Measurements from ENCODE around the gene TIMMDC1. TPM values are rescaled to one million over a fixed set of nuclear protein-coding genes. Genes with fewer than 3 reads are reported as not detected.

Gene TIMMDC1
- total and polyA plus RNA-seq, 8 donors: 26.3 to 165 (median 64.6) TPM

DNA sequence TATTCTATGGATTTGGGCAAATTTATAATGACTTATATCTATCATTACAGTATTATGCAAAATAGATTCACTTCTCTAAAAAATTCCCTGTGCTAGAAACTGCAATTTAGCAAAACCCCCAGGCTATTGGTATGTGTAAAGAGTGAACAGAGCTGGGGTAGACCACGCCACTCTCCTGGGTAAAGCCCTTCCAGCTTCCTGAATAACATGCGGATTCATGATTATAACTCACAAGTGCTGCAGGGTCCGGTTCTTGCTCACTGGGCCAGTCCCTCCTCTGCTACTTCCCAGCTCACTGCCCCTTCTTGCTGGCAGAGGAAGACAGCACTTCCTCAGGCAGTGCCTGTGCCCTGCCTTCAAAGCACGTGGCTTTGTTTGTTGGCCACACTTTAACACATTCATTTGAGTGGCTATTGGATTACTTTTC lies 57.0 kb downstream of the TIMMDC1 start:
- Histone ChIP-seq H3K27me3 (no peaks in the 10 kb centered on the region), H3K27ac (no peak overlapping the region), H3K4me1 (no peaks in the 10 kb centered on the region), H3K36me3 (no peaks in the 10 kb centered on the region), H3K9me3 (no peaks in the 10 kb centered on the region), H3K4me3 (no peak overlapping the region)
- 51 to 67% (median 65%) methylated on average over 4 of the region's 4 CpGs for WGBS, 5 donors
- no peak for TF ChIP-seq POLR2AphosphoS5 (IDR thresholded peaks at IDR 0.05)
- TF ChIP-seq, protein P1, sequence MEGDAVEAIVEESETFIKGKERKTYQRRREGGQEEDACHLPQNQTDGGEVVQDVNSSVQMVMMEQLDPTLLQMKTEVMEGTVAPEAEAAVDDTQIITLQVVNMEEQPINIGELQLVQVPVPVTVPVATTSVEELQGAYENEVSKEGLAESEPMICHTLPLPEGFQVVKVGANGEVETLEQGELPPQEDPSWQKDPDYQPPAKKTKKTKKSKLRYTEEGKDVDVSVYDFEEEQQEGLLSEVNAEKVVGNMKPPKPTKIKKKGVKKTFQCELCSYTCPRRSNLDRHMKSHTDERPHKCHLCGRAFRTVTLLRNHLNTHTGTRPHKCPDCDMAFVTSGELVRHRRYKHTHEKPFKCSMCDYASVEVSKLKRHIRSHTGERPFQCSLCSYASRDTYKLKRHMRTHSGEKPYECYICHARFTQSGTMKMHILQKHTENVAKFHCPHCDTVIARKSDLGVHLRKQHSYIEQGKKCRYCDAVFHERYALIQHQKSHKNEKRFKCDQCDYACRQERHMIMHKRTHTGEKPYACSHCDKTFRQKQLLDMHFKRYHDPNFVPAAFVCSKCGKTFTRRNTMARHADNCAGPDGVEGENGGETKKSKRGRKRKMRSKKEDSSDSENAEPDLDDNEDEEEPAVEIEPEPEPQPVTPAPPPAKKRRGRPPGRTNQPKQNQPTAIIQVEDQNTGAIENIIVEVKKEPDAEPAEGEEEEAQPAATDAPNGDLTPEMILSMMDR (IDR thresholded peaks at IDR 0.05): no peak
- no peak for TF ChIP-seq EP300 (IDR thresholded peaks at IDR 0.05)
- intact Hi-C loops (cut with DNase I; ENCODE audit: low total_unique reads): no loop called here
- DNase-seq: peak in 1 of 2 donors; percentile 11

DNA sequence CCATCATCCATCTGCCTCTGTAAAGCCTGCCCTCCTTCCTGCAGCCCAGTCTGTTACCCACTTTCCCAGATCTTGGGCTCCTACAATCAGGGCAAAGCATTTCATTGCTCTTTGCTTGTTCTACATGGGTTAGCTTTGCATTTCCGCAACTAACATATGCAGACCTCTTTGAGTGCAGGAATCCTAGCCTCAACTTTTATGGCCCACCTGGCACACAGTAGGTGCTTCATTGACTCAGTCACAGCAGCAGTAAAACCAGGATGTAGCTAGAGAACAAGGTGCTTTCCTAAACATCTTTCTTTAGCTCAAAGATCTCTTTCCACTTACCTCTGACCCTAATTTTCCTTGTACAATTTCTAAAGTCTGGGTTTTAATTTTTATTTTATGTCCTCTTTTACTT lies 57.6 kb downstream of the TIMMDC1 start:
- 60 to 96% (median 81%) methylated on average over 1 of the region's 1 CpG; no CpG with 5 or more reads in 1 of the 5 donors for WGBS, 5 donors
- DNase-seq: no peak
- intact Hi-C loops (cut with DNase I; ENCODE audit: low total_unique reads): no loop called here
- TF ChIP-seq POLR2AphosphoS5 (IDR thresholded peaks at IDR 0.05) (no peak), EP300 (IDR thresholded peaks at IDR 0.05) (no peak), POLR2A (IDR thresholded peaks at IDR 0.05) (no peak)
- TF ChIP-seq, protein P1 (IDR thresholded peaks at IDR 0.05): no peak
- Histone ChIP-seq H3K4me1 (no peaks in the 10 kb centered on the region), H3K4me3 (no peak overlapping the region), H3K9me3 (no peaks in the 10 kb centered on the region), H3K36me3 (no peaks in the 10 kb centered on the region), H3K27ac (no peak overlapping the region), H3K27me3 (no peaks in the 10 kb centered on the region)

DNA sequence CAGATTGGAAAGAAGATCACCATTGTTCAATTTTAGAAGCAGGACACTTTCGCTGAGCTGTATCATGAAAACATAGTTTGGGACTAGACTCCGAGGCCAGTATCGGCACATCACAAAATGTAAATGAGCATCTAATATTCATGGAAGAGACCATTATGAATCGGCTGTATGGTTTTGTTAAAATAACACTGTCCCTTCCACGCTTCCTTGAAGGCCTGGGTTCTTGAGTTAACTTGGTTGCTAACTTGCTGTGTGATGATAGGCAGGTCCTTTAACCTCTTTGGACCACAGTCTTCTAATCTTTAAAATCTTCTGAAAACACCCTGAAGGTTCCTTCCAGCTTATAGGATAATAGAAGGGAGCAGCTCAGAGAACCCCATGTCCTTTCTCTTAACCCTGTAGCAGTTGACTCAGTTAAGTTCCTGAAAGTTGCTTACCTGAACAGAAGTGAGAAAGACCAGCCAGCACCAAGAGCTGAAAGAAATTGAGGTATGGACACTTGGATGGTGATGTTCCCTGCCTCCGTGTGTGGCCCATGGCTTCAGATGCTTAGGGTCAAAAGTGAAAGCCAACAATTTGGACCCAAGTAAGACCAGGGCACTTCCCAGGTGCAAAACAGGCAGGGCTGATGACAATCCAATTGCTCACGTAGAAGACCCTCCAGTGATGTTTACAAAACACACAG lies 59.0 kb downstream of the TIMMDC1 start:
- no peak for DNase-seq
- Histone ChIP-seq H3K27me3 (no peaks in the 10 kb centered on the region), H3K9me3 (no peaks in the 10 kb centered on the region), H3K4me3 (no peak overlapping the region), H3K36me3 (no peaks in the 10 kb centered on the region), H3K27ac (no peak overlapping the region), H3K4me1 (no peaks in the 10 kb centered on the region)
- WGBS, 5 donors: 84 to 89% (median 85%) methylated on average over 7 of the region's 7 CpGs
- TF ChIP-seq POLR2AphosphoS5 (IDR thresholded peaks at IDR 0.05) (no peak), EP300 (IDR thresholded peaks at IDR 0.05) (no peak), POLR2A (IDR thresholded peaks at IDR 0.05) (no peak)
- TF ChIP-seq, protein P1 (IDR thresholded peaks at IDR 0.05): no peak
- intact Hi-C loops (cut with DNase I; ENCODE audit: low total_unique reads): no loop called here

DNA sequence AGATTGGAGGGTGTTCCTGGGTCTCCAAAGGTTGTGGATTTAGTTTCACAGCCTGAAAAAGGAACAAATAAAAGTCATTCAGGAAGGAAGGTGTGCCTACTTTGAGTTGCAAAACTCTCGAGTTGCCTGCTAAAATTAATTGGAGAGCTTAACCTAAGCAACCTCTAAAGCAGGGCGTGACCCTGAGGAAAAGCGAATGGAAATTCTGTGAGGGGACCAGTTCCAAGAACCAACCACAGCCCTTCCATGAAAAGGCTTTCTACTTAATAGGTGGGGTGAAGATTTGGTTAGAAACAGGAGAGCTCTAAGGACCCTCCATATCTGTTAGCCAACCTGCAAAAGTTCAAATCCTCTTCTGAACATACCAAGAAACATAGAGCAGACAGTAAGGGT lies 59.5 kb downstream of the TIMMDC1 start:
- Histone ChIP-seq H3K4me3 (no peak overlapping the region), H3K27ac (no peak overlapping the region), H3K4me1 (no peaks in the 10 kb centered on the region), H3K9me3 (no peaks in the 10 kb centered on the region), H3K27me3 (no peaks in the 10 kb centered on the region), H3K36me3 (no peaks in the 10 kb centered on the region)
- intact Hi-C loops (cut with DNase I; ENCODE audit: low total_unique reads): no loop called here
- TF ChIP-seq EP300 (IDR thresholded peaks at IDR 0.05) (no peak), POLR2AphosphoS5 (IDR thresholded peaks at IDR 0.05) (no peak), POLR2A (IDR thresholded peaks at IDR 0.05) (no peak)
- TF ChIP-seq, protein P1 (IDR thresholded peaks at IDR 0.05): no peak
- WGBS, 5 donors: 43 to 65% (median 59%) methylated on average over 3 of the region's 3 CpGs
- DNase-seq: no peak

Measured in stomach (tissue), 9 donors.